Measurements from ENCODE around the gene TRIM72. TPM values are rescaled to one million over a fixed set of nuclear protein-coding genes. Genes with fewer than 3 reads are reported as not detected.

The TRIM72 gene
- total and polyA plus RNA-seq, 8 donors, result under 0.01 to 0.12 (median 0.02) TPM; not detected in 5

DNA sequence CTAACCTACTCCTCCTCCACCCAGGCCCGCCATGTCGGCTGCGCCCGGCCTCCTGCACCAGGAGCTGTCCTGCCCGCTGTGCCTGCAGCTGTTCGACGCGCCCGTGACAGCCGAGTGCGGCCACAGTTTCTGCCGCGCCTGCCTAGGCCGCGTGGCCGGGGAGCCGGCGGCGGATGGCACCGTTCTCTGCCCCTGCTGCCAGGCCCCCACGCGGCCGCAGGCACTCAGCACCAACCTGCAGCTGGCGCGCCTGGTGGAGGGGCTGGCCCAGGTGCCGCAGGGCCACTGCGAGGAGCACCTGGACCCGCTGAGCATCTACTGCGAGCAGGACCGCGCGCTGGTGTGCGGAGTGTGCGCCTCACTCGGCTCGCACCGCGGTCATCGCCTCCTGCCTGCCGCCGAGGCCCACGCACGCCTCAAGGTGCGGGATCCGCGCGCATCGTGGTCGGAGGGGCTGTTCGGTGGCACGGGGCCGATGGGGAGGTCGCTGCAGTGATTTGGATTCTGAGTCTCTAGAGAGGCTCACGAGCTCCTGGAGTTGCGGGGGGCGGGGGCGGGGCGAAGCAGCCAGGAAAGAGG is 878 bp downstream of the TRIM72 start:
- peak overlapping the region in 3 of 4 donors; percentile 28 to 59 (median 44) for H3K4me3 ChIP-seq
- 7 to 10% methylated on average over 47 to 58 of the region's 58 CpGs for WGBS, 2 donors
- H3K36me3 ChIP-seq, result no peaks in the 10 kb centered on the region
- H3K27me3 ChIP-seq, result peaks cover 0 to 18% (median 3%) of the 10 kb centered on the region in 4 donors
- peaks cover 15 to 17% (median 16%) of the 10 kb centered on the region in 3 donors for H3K4me1 ChIP-seq
- intact Hi-C loops (cut with DNase I), result no loop called here
- TF ChIP-seq, protein P1, sequence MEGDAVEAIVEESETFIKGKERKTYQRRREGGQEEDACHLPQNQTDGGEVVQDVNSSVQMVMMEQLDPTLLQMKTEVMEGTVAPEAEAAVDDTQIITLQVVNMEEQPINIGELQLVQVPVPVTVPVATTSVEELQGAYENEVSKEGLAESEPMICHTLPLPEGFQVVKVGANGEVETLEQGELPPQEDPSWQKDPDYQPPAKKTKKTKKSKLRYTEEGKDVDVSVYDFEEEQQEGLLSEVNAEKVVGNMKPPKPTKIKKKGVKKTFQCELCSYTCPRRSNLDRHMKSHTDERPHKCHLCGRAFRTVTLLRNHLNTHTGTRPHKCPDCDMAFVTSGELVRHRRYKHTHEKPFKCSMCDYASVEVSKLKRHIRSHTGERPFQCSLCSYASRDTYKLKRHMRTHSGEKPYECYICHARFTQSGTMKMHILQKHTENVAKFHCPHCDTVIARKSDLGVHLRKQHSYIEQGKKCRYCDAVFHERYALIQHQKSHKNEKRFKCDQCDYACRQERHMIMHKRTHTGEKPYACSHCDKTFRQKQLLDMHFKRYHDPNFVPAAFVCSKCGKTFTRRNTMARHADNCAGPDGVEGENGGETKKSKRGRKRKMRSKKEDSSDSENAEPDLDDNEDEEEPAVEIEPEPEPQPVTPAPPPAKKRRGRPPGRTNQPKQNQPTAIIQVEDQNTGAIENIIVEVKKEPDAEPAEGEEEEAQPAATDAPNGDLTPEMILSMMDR (IDR thresholded peaks at IDR 0.05), result no peak
- ATAC-seq (peak in 3 of 4 donors; percentile 9 to 36 (median 10)), DNase-seq (peak in 1 of 6 donors; percentile 66), FAIRE-seq (no peak)
- no peaks in the 10 kb centered on the region for H3K9me3 ChIP-seq
- H3K27ac ChIP-seq, result no peak overlapping the region

DNA sequence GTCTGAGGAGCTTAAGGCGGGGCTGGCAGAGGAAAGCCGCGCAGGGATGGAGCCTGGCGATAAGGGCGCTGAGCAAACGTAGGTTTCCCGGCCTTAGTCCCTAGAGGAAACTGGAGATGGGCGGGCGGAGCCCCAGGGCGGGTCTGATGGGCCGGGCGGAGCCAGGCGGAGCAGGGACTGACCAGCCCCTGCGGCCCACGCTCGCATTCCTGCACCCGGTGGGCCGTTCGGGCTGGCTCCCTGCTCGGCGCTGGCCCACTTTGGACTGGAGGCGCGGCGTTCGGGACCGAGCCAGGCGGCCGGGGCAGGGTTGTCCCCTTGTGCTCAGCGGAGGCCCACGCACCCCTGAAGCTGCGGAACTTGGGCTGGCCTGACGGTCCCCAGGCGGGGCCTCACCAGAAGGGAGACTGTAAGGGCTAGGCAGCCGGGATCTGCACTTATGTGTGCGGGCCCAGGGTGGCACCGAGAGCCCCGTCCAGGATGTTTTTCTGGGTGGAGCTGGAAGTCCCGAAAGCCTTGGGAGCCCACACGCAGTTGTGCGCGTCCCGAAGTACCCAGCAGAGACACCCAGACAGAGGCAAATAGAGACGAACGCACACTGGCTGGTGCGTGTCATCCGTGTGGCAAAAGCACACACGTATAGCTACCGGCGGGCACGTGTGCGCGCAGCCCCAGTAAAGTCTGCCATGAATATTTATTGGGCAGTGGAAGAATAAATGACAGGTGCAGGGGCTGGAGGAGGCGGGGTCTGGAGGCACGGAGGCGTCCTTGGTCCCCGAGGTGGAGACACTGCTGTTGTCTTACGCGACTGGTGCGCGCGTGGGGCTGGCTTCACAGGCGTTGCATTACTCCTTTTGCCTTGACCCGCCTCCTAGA is 1.6 kb downstream of the TRIM72 start:
- H3K4me3 ChIP-seq, result peak overlapping the region; percentile 27 to 59 (median 36)
- peak; percentile 90 to 94 (median 90) for ATAC-seq

DNA sequence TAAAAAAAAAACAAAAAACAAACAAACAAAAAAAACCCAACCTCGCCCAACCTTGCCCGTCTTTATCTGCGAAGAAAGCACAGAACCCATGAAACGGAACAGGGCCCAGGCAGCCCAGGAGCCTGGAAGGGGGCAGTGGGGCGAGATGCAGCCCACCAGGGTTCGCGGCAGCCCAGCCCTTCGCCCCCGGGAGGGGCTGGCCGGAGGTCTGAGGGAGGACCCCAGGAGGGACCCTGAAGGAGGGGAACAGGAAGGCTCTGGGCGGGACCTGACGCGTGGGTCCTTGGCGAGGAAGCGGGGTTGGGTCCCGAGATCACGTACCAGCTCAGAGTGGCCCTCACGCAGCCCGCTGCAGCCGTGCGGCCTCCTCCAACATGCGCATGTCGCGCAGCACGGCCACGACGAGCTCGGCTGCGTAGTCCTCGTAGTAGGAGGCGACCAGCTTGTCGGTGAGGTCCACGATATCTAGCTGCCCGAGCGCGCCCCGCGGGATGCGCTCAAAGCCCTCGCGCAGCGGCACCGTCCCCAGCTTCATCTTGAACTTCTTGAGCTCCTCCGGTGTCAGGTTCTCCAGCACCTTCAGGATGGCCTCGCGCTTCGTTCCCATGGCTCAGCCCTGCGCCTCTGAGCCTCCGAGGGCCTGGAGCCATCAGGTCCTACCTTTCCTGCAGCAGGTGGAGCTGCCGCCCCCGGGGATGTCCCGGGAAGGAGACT is 2.7 kb downstream of the TRIM72 start, which contains the start of gene PYDC1:
Gene PYDC1, minus strand, starts transcription at position 714 of the 714 bp plus-strand sequence. Its CDS starts 107 bp downstream, at position 607.
- Histone ChIP-seq H3K9me3 (no peaks in the 10 kb centered on the region), H3K27ac (no peak within 1 kb of the TSS), H3K4me1 (peaks cover 15 to 17% (median 16%) of the 10 kb centered on the region in 3 donors), H3K4me3 (peak within 1 kb of the TSS in 2 of 4 donors; percentile 44 to 59), H3K27me3 (peaks cover 0 to 18% (median 3%) of the 10 kb centered on the region in 4 donors), H3K36me3 (no peaks in the 10 kb centered on the region)
- intact Hi-C loops (cut with DNase I), result no loop called here
- FAIRE-seq (no peak), ATAC-seq (peak in 1 of 4 donors; percentile 10), DNase-seq (peak in 2 of 6 donors; percentile 64 to 68)
- WGBS, 2 donors, result 3 to 6% methylated on average over 45 to 52 of the region's 52 CpGs
- TF ChIP-seq, protein P1 (IDR thresholded peaks at IDR 0.05), result no peak

More for the DNA sequence above, 1.6 kb downstream of the TRIM72 start:
- Histone ChIP-seq H3K36me3 (no peaks in the 10 kb centered on the region), H3K4me1 (peaks cover 15 to 17% (median 16%) of the 10 kb centered on the region in 3 donors), H3K9me3 (no peaks in the 10 kb centered on the region), H3K27ac (no peak overlapping the region), H3K27me3 (peaks cover 0 to 18% (median 3%) of the 10 kb centered on the region in 4 donors)
- TF ChIP-seq, protein P1 (IDR thresholded peaks at IDR 0.05), result no peak
- DNase-seq (peak; percentile 41 to 85 (median 58)), FAIRE-seq (no peak)
- WGBS, 2 donors, result 0% methylated on average over 62 to 63 of the region's 63 CpGs
- intact Hi-C loops (cut with DNase I), result no loop called here

DNA sequence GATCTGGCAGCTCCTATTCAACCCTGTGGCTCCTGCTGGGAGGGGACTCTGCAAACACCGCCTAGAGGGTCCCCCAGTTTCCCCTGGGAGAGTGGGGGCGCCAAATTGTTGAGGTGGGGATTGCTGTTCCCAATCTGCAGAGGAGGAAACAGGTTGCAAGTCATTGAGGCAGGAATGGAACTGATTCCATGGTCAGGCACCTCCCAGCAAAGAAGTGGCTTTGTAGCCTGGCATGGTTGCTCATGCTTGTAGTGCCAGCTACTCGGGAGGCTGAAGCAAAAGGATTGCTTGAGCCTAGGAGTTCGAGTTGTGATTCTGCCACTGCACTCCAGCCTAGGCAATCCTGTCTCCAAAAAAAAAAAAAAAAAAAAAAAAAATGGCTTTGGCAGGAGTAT is 3.2 kb downstream of the TRIM72 start:
- 17 to 18% methylated on average over 4 of the region's 4 CpGs for WGBS, 2 donors
- Histone ChIP-seq H3K4me1 (peaks cover 15 to 17% (median 16%) of the 10 kb centered on the region in 3 donors), H3K27ac (no peak overlapping the region), H3K36me3 (no peaks in the 10 kb centered on the region), H3K9me3 (no peaks in the 10 kb centered on the region), H3K27me3 (peaks cover 0 to 18% (median 3%) of the 10 kb centered on the region in 4 donors), H3K4me3 (no peak overlapping the region)
- TF ChIP-seq, protein P1 (IDR thresholded peaks at IDR 0.05), result no peak
- DNase-seq (no peak), ATAC-seq (no peak), FAIRE-seq (no peak)
- intact Hi-C loops (cut with DNase I), result no loop called here
